ENCODE measurements around the gene ANKRD44. TPM values are rescaled to one million over a fixed set of nuclear protein-coding genes. Genes with fewer than 3 reads are reported as not detected.

The ANKRD44 gene
- total RNA-seq, 1 experiment from 2014 or later: 7.8 TPM

GRCh38 chr2:197147942-197148341, 162.6 kb downstream of the ANKRD44 start:
- Histone ChIP-seq H3K27me3 (ENCODE audit: control insufficient read depth, insufficient read depth, low read length) (no peaks in the 10 kb centered on the region), H3K27ac (ENCODE audit: low read length) (no peak overlapping the region), H3K4me1 (ENCODE audit: control insufficient read depth, insufficient read depth, low read length) (no peaks in the 10 kb centered on the region; the same call in 1 of the 2 replicates), H3K4me3 (ENCODE audit: low read depth in 2 of 2, low read length in 2 of 2) (no peak overlapping the region), H3K9me3 (ENCODE audit: control insufficient read depth, insufficient read depth, low read depth, low read length) (no peaks in the 10 kb centered on the region), H3K36me3 (ENCODE audit: control insufficient read depth, insufficient read depth, low read length) (no peaks in the 10 kb centered on the region)
- ATAC-seq: no peak
- DNase-seq (ENCODE audit: low read depth, low spot score): no peak
- TF ChIP-seq TCF7L2 (IDR thresholded peaks at IDR 0.05; ENCODE audit: low read depth, low read length) (no peak), POLR2AphosphoS5 (IDR thresholded peaks at IDR 0.05; ENCODE audit: low read depth, low read length) (no peak)
- ChIA-PET CTCF (no interaction called here), POLR2A (no interaction called here)
- in situ Hi-C loops (cut with HindIII; ENCODE audit: low pct_unique_long_range_greater_than_20kb, low sequenced_read_pairs): no loop called here
- BruUV-seq (replicated peaks): no TSS peak
- intact Hi-C loops (cut with micrococcal nuclease; ENCODE audit: unreplicated experiment): no loop called here

GRCh38 chr2:197146995-197147394, 163.6 kb downstream of the ANKRD44 start:
- CTCF ChIA-PET: no interaction called here
- TF ChIP-seq CTCF (IDR thresholded peaks at IDR 0.05) (no peak), TCF7L2 (IDR thresholded peaks at IDR 0.05; ENCODE audit: low read depth, low read length) (no peak), REST (IDR thresholded peaks at IDR 0.05; ENCODE audit: insufficient read depth in 1 of 2, low read depth in 2 of 2, low read length in 1 of 2) (no peak), POLR2AphosphoS5 (IDR thresholded peaks at IDR 0.05; ENCODE audit: low read depth, low read length) (no peak), SIN3A (IDR thresholded peaks at IDR 0.05; ENCODE audit: borderline replicate concordance, insufficient read depth, low read depth, low read length) (no peak)
- Histone ChIP-seq H3K4me1 (ENCODE audit: control insufficient read depth, insufficient read depth, low read length) (no peaks in the 10 kb centered on the region; the same call in 1 of the 2 replicates), H3K27me3 (ENCODE audit: control insufficient read depth, insufficient read depth, low read length) (no peaks in the 10 kb centered on the region), H3K27ac (ENCODE audit: low read length) (no peak overlapping the region), H3K36me3 (ENCODE audit: control insufficient read depth, insufficient read depth, low read length) (no peaks in the 10 kb centered on the region), H3K9me3 (ENCODE audit: control insufficient read depth, insufficient read depth, low read depth, low read length) (no peaks in the 10 kb centered on the region), H3K4me3 (ENCODE audit: low read depth in 2 of 2, low read length in 2 of 2) (no peak overlapping the region)
- POLR2A ChIA-PET: no interaction called here
- no peak for ATAC-seq
- in situ Hi-C loops (cut with HindIII; ENCODE audit: low pct_unique_long_range_greater_than_20kb, low sequenced_read_pairs): no loop called here
- no TSS peak for BruUV-seq (replicated peaks)
- no peak for DNase-seq (ENCODE audit: low read depth, low spot score)
- intact Hi-C loops (cut with micrococcal nuclease; ENCODE audit: unreplicated experiment): no loop called here

GRCh38 chr2:197145471-197146056, 165.0 kb downstream of the ANKRD44 start:
- DNase-seq (ENCODE audit: low read depth, low spot score): no peak
- ATAC-seq: no peak
- CTCF ChIA-PET: no interaction called here
- POLR2A ChIA-PET: no interaction called here
- Histone ChIP-seq H3K36me3 (ENCODE audit: control insufficient read depth, insufficient read depth, low read length) (no peaks in the 10 kb centered on the region), H3K9me3 (ENCODE audit: control insufficient read depth, insufficient read depth, low read depth, low read length) (no peaks in the 10 kb centered on the region), H3K27ac (ENCODE audit: low read length) (no peak overlapping the region), H3K27me3 (ENCODE audit: control insufficient read depth, insufficient read depth, low read length) (no peaks in the 10 kb centered on the region), H3K4me1 (ENCODE audit: control insufficient read depth, insufficient read depth, low read length) (no peaks in the 10 kb centered on the region), H3K4me3 (ENCODE audit: low read depth in 2 of 2, low read length in 2 of 2) (no peak overlapping the region)
- no TSS peak for BruUV-seq (replicated peaks)
- no peak for TF ChIP-seq CTCF (IDR thresholded peaks at IDR 0.05)
- in situ Hi-C loops (cut with HindIII; ENCODE audit: low pct_unique_long_range_greater_than_20kb, low sequenced_read_pairs) (no loop called here), intact Hi-C loops (cut with micrococcal nuclease; ENCODE audit: unreplicated experiment) (no loop called here)
